HL-60 (cell line): ENCODE results near the gene L1CAM.

Source experiments
- SPI1 ChIP-seq: IDR thresholded peaks from 2 replicates; pipeline ENCODE4 v1.6.1; 2012; ENCODE audit warnings: low read depth, mild to moderate bottlenecking, borderline replicate concordance
- TF ChIP-seq, protein P1 (sequence below): IDR thresholded peaks from one replicate; pipeline ENCODE4 v1.5.1; 2011; ENCODE audit warnings: low read length, control low read depth, inconsistent platforms; ENCODE audit not compliant: insufficient read depth

DNA sequence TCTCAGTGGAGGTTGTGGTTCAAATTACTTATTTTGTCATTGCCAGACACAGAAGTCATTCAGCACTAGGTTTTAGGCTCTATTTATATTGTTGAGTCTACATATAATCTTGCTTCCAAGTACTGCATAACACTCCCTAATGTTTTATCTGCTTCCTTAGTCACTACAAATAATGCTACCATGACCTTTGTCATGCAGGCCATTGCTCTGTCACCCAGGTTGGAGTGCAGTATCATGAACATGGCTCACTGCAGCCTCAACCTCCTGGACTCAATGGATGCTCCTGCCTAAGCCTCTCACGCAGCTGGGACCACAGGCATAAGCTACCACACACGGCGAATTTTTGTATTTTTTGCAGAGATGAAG lies 32.1 kb downstream of the L1CAM start:
- TF ChIP-seq, protein P1, sequence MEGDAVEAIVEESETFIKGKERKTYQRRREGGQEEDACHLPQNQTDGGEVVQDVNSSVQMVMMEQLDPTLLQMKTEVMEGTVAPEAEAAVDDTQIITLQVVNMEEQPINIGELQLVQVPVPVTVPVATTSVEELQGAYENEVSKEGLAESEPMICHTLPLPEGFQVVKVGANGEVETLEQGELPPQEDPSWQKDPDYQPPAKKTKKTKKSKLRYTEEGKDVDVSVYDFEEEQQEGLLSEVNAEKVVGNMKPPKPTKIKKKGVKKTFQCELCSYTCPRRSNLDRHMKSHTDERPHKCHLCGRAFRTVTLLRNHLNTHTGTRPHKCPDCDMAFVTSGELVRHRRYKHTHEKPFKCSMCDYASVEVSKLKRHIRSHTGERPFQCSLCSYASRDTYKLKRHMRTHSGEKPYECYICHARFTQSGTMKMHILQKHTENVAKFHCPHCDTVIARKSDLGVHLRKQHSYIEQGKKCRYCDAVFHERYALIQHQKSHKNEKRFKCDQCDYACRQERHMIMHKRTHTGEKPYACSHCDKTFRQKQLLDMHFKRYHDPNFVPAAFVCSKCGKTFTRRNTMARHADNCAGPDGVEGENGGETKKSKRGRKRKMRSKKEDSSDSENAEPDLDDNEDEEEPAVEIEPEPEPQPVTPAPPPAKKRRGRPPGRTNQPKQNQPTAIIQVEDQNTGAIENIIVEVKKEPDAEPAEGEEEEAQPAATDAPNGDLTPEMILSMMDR = no peak
- no peak for TF ChIP-seq SPI1
